HCT116 (cell line): ENCODE data around the gene SNAI1. TPM values are rescaled to one million over a fixed set of nuclear protein-coding genes. Genes with fewer than 3 reads are reported as not detected.

Source experiments
- ATAC-seq: fragments of 200-7000 bp; cut with Tn5 transposase; 2 replicates; pipeline ENCODE4 v1.9.1; 2020; ENCODE audit warnings: mild to moderate bottlenecking, moderate library complexity
- BruUV-seq: library from RNA; stranded (reverse); fragments of 400-500 nt; replicated peaks from 2 replicates; lab custom pipeline; 2021; lab: Mats Ljungman, UMichigan
- CTCF ChIA-PET: fragments of 300-600 bp; sonication (Branson Sonifier 250); formaldehyde crosslinking; loops from one replicate; lab custom pipeline; 2021; ENCODE audit warnings: antibody characterized with exemption; lab: Charles Lee
- POLR2A ChIA-PET: fragments of 300-600, 350-600 bp; sonication (Branson Sonifier 250); formaldehyde crosslinking; loops from one replicate; lab custom pipeline; 2021; ENCODE audit warnings: antibody characterized with exemption; lab: Charles Lee
- RAD21 ChIA-PET, 2 experiments: fragments of 300-600 bp; sonication (Branson Sonifier 250); formaldehyde crosslinking; loops; one replicate each; lab custom pipeline; 2023; ENCODE audit warnings: low total read pairs in 2 of 2; ENCODE audit not compliant: uncharacterized antibody in 2 of 2, unreplicated experiment in 2 of 2, low non-redundant PET in 1 of 2; lab: Charles Lee
- DNase-seq: peaks from one replicate; pipeline ENCODE4 v3.0.0-alpha.2; 2010; ENCODE audit warnings: low read depth, low spot score
- H2AFZ ChIP-seq: fragments of 200-600 bp; shearing (Covaris generic), sonication (generic); 2 replicates; pipeline ENCODE4 v1.6.1; 2017; ENCODE audit warnings: low read depth, mixed run types, mixed read lengths, antibody characterized with exemption, low read length; ENCODE audit not compliant: poor library complexity, severe bottlenecking
- H3K27ac ChIP-seq: 2 replicates; pipeline ENCODE4 v1.5.1; 2012; ENCODE audit warnings: low read depth, low read length
- H3K27me3 ChIP-seq: fragments of 200-600 bp; sonication (generic); 2 replicates; pipeline ENCODE4 v1.6.1; 2016; ENCODE audit warnings: mixed run types, low read length, mixed read lengths; ENCODE audit not compliant: insufficient read depth
- H3K36me3 ChIP-seq, 2 experiments: fragments of 200-500 bp in 1 of 2; fragments of 200-600 bp in 1 of 2; sonication (Bioruptor generic) in 1 of 2; sonication (generic) in 1 of 2; 2 replicates each; pipeline versions ENCODE4 v1.5.1 to v1.6.1; 2014 to 2016; ENCODE audit warnings: low read length in 2 of 2, inconsistent platforms in 1 of 2, mixed read lengths in 1 of 2, mixed run types in 1 of 2; ENCODE audit not compliant: insufficient read depth in 2 of 2, control insufficient read depth in 1 of 2
- H3K4me1 ChIP-seq, 2 experiments: fragments of 200-600 bp in 1 of 2; sonication (generic) in 1 of 2; 2 replicates each; pipeline versions ENCODE4 v1.5.1 to v1.6.1; 2012 to 2017; ENCODE audit warnings: low read length in 2 of 2, inconsistent platforms in 1 of 2, mild to moderate bottlenecking in 1 of 2, mixed read lengths in 1 of 2, mixed run types in 1 of 2, moderate library complexity in 1 of 2; ENCODE audit not compliant: insufficient read depth in 2 of 2, control insufficient read depth in 1 of 2
- H3K4me2 ChIP-seq: fragments of 200-600 bp; sonication (generic); 2 replicates; pipeline ENCODE4 v1.6.1; 2017; ENCODE audit warnings: mixed run types, low read length, mixed read lengths
- H3K4me3 ChIP-seq, 2 experiments: fragments of 200-600 bp in 1 of 2; sonication (generic) in 1 of 2; replicated peaks in 1 of 2; 2 replicates each; pipeline ENCODE4 v1.5.1; 2011 to 2016; ENCODE audit warnings: low read length in 2 of 2, control low read depth in 1 of 2, low read depth in 1 of 2, mild to moderate bottlenecking in 1 of 2, mixed read lengths in 1 of 2, mixed run types in 1 of 2
- H3K79me2 ChIP-seq: fragments of 200-600 bp; sonication (generic); 2 replicates; pipeline ENCODE4 v1.6.1; 2017; ENCODE audit warnings: mild to moderate bottlenecking, mixed run types, low read length, moderate library complexity, mixed read lengths; ENCODE audit not compliant: insufficient read depth
- H3K9ac ChIP-seq: fragments of 200-600 bp; sonication (generic); 2 replicates; pipeline ENCODE4 v1.6.1; 2016; ENCODE audit warnings: low read length, mixed read lengths
- H3K9me2 ChIP-seq: fragments of 200-600 bp; sonication (generic), shearing (Covaris generic); 2 replicates; pipeline ENCODE4 v1.6.1; 2017; ENCODE audit warnings: mixed run types, mild to moderate bottlenecking, moderate library complexity; ENCODE audit not compliant: insufficient read depth
- H3K9me3 ChIP-seq, 2 experiments: fragments of 200-500 bp in 1 of 2; fragments of 200-600 bp in 1 of 2; sonication (Bioruptor generic) in 1 of 2; sonication (generic) in 1 of 2; 2 replicates each; pipeline ENCODE4 v1.6.1; 2014 to 2017; ENCODE audit warnings: low read length in 2 of 2, mixed read lengths in 2 of 2, inconsistent platforms in 1 of 2, low read depth in 1 of 2, mild to moderate bottlenecking in 1 of 2, mixed run types in 1 of 2, moderate library complexity in 1 of 2; ENCODE audit not compliant: control insufficient read depth in 1 of 2, insufficient read depth in 1 of 2
- H4K20me1 ChIP-seq: fragments of 200-600 bp; sonication (generic), shearing (Covaris generic); 2 replicates; pipeline ENCODE4 v1.6.1; 2017; ENCODE audit warnings: mixed run types, mild to moderate bottlenecking, moderate library complexity; ENCODE audit not compliant: insufficient read depth
- CBX3 ChIP-seq: IDR thresholded peaks from 2 replicates; pipeline ENCODE4 v1.6.1; 2012; ENCODE audit warnings: low read depth
- CEBPB ChIP-seq: IDR thresholded peaks from 2 replicates; pipeline ENCODE4 v1.6.1; 2012; ENCODE audit warnings: low read depth
- ELF1 ChIP-seq: IDR thresholded peaks from 2 replicates; pipeline ENCODE4 v1.6.1; 2012; ENCODE audit warnings: low read depth, borderline replicate concordance
- EZH2 ChIP-seq: fragments of 200-600 bp; sonication (generic); IDR thresholded peaks from 2 replicates; pipeline ENCODE4 v1.6.1; 2017; ENCODE audit warnings: antibody characterized with exemption, mixed run types
- JUND ChIP-seq: IDR thresholded peaks from 2 replicates; pipeline ENCODE4 v1.6.1; 2012
- POLR2AphosphoS5 ChIP-seq: IDR thresholded peaks from 2 replicates; pipeline ENCODE4 v1.6.1; 2011; ENCODE audit warnings: mild to moderate bottlenecking, low read depth, low read length, moderate library complexity
- SP1 ChIP-seq: IDR thresholded peaks from 2 replicates; pipeline ENCODE4 v1.6.1; 2012; ENCODE audit warnings: low read depth
- SRF ChIP-seq: IDR thresholded peaks from 2 replicates; pipeline ENCODE4 v1.6.1; 2012; ENCODE audit warnings: low read depth
- TCF7L2 ChIP-seq: IDR thresholded peaks from 2 replicates; pipeline ENCODE4 v1.7.0; 2011; ENCODE audit warnings: borderline replicate concordance, inconsistent platforms; ENCODE audit not compliant: insufficient read depth, insufficient read length; ENCODE audit errors: extremely low read depth
- YY1 ChIP-seq: IDR thresholded peaks from 2 replicates; pipeline ENCODE4 v1.6.1; 2011; ENCODE audit warnings: low read length, low read depth, moderate library complexity, mild to moderate bottlenecking; ENCODE audit not compliant: insufficient replicate concordance; ENCODE audit errors: extremely low read depth
- ZBTB33 ChIP-seq: IDR thresholded peaks from 2 replicates; pipeline ENCODE4 v1.6.1; 2011; ENCODE audit warnings: mild to moderate bottlenecking, low read length, moderate library complexity; ENCODE audit not compliant: insufficient replicate concordance; ENCODE audit errors: extremely low read depth
- ZNF274 ChIP-seq: fragments of 200-500 bp; sonication (Bioruptor generic); IDR thresholded peaks from 2 replicates; pipeline ENCODE4 v1.6.1; 2014; ENCODE audit warnings: mild to moderate bottlenecking, low read depth, low read length, inconsistent platforms
- intact Hi-C: fragments of 100-400 bp; cut with micrococcal nuclease; formaldehyde crosslinking; loops from 2 replicates; pipeline ENCODE4 v1.10.0; 2022
- total RNA-seq: library from RNA; stranded (reverse); gene quantifications from one replicate; pipeline ENCODE4 v1.2.1, GENCODE V29; 2021; ENCODE audit not compliant: unreplicated experiment
- TF ChIP-seq, protein P1 (sequence below), 3 experiments: fragments of 200-600 bp in 1 of 3; sonication (generic) in 1 of 3; IDR thresholded peaks in 2 of 3; conservative IDR thresholded peaks in 1 of 3; 2 replicates each; pipeline ENCODE4 v1.5.1; 2012 to 2017; ENCODE audit warnings: low read depth in 2 of 3, low read length in 2 of 3, antibody characterized with exemption in 1 of 3, borderline replicate concordance in 1 of 3, control low read depth in 1 of 3, mild to moderate bottlenecking in 1 of 3, mixed read lengths in 1 of 3, mixed run types in 1 of 3, moderate library complexity in 1 of 3; ENCODE audit not compliant: insufficient read depth in 1 of 3

The SNAI1 gene
- total RNA-seq, 1 experiment from 2014 or later = 13.4 TPM

GRCh38 chr20:49970498-49970897 is 12.3 kb upstream of the SNAI1 start:
- no peaks in the 10 kb centered on the region for H4K20me1 ChIP-seq
- BruUV-seq = no TSS peak
- intact Hi-C loops = loop anchor here (10.0 kb wide), 2 partner anchors 494 to 604 kb away; no protein-coding TSS in a partner anchor
- DNase-seq (no peak), ATAC-seq (no peak)
- no peaks in the 10 kb centered on the region for H3K36me3 ChIP-seq
- no peak for TF ChIP-seq ELF1
- no peak for TF ChIP-seq ZBTB33
- TF ChIP-seq EZH2 = no peak
- TF ChIP-seq ZNF274 = no peak
- ChIA-PET RAD21 (no interaction called here), CTCF (interaction anchor here (1.6 kb wide), 1 partner anchor 8 kb away, joined by 7 read pairs; no protein-coding TSS in a partner anchor), POLR2A (no interaction called here)
- H3K79me2 ChIP-seq = no peaks in the 10 kb centered on the region
- no peak overlapping the region for H3K9ac ChIP-seq
- peaks cover 6 to 31% of the 10 kb centered on the region in 2 experiments; a peak in 3 of 4 replicates for H3K4me1 ChIP-seq
- H3K27me3 ChIP-seq = no peaks in the 10 kb centered on the region
- H2AFZ ChIP-seq = no peak overlapping the region
- no peaks in the 10 kb centered on the region for H3K9me3 ChIP-seq
- no peaks in the 10 kb centered on the region for H3K9me2 ChIP-seq
- H3K4me3 ChIP-seq = no peak overlapping the region
- H3K4me2 ChIP-seq = no peak overlapping the region
- no peak overlapping the region for H3K27ac ChIP-seq

DNA sequence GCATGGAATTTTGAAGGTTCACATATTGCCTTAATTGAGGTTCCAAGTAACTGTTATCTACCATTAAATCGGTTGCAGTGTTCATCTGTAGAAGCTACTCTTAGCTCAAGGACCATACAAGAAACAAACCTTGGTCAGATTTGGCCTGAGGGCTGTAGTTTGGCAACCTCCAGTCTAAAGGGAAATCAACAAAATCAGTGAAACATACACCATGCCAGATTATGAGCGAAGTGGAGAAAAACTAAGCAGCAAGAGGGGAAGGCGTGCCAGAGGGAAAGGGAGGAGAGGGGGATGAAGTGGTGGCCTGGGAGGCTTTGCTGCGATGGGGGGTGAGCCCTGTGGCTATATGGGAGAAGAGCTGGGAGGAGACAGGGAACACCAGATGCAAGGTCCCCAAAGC is 8.8 kb upstream of the SNAI1 start:
- no peak overlapping the region for H2AFZ ChIP-seq
- no peaks in the 10 kb centered on the region for H3K9me2 ChIP-seq
- no peaks in the 10 kb centered on the region for H3K36me3 ChIP-seq
- intact Hi-C loops = loop anchor here (10.0 kb wide), 2 partner anchors 491 to 601 kb away; no protein-coding TSS in a partner anchor
- DNase-seq (no peak), ATAC-seq (no peak)
- RAD21 ChIA-PET = no interaction called here
- no peaks in the 10 kb centered on the region for H3K27me3 ChIP-seq
- CTCF ChIA-PET = interaction anchor here (1.5 to 1.6 kb wide), 2 partner anchors 9 to 97 kb away, joined by 3 to 6 read pairs; no protein-coding TSS in a partner anchor
- H3K4me3 ChIP-seq = no peak overlapping the region
- no peaks in the 10 kb centered on the region for H3K9me3 ChIP-seq
- H3K9ac ChIP-seq = no peak overlapping the region
- no peak overlapping the region for H3K4me2 ChIP-seq
- H4K20me1 ChIP-seq = no peaks in the 10 kb centered on the region
- no peak overlapping the region for H3K27ac ChIP-seq
- BruUV-seq = no TSS peak
- POLR2A ChIA-PET = no interaction called here
- H3K79me2 ChIP-seq = no peaks in the 10 kb centered on the region
- H3K4me1 ChIP-seq = peaks cover 6 to 18% of the 10 kb centered on the region in 2 experiments; a peak in 3 of 4 replicates
- no peak for TF ChIP-seq SP1
- no peak for TF ChIP-seq ZNF274
- TF ChIP-seq YY1 = no peak
- no peak for TF ChIP-seq EZH2
- TF ChIP-seq TCF7L2 = no peak
- TF ChIP-seq, protein P1, sequence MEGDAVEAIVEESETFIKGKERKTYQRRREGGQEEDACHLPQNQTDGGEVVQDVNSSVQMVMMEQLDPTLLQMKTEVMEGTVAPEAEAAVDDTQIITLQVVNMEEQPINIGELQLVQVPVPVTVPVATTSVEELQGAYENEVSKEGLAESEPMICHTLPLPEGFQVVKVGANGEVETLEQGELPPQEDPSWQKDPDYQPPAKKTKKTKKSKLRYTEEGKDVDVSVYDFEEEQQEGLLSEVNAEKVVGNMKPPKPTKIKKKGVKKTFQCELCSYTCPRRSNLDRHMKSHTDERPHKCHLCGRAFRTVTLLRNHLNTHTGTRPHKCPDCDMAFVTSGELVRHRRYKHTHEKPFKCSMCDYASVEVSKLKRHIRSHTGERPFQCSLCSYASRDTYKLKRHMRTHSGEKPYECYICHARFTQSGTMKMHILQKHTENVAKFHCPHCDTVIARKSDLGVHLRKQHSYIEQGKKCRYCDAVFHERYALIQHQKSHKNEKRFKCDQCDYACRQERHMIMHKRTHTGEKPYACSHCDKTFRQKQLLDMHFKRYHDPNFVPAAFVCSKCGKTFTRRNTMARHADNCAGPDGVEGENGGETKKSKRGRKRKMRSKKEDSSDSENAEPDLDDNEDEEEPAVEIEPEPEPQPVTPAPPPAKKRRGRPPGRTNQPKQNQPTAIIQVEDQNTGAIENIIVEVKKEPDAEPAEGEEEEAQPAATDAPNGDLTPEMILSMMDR (IDR thresholded peaks at IDR 0.05 in 2 of 3, conservative IDR thresholded peaks at IDR 0.05 in 1 of 3; ENCODE audit: borderline replicate concordance in 1 of 3, insufficient read depth in 1 of 3, low read depth in 2 of 3, low read length in 2 of 3) = no peak
- TF ChIP-seq POLR2AphosphoS5 = no peak
- no peak for TF ChIP-seq JUND
- no peak for TF ChIP-seq ZBTB33
- no peak for TF ChIP-seq SRF
- TF ChIP-seq CEBPB = no peak
- no peak for TF ChIP-seq CBX3
